ENCODE data around the gene BRK1. TPM values are rescaled to one million over a fixed set of nuclear protein-coding genes. Genes with fewer than 3 reads are reported as not detected.
"Not testable (repeated sequence)": the region's sequence is repeated elsewhere in the genome, so short reads cannot be mapped to it uniquely, and the experiment has no call there.

BRK1 gene
- total RNA-seq, 2 donors from 2014 or later: 55.0 to 126 TPM

DNA sequence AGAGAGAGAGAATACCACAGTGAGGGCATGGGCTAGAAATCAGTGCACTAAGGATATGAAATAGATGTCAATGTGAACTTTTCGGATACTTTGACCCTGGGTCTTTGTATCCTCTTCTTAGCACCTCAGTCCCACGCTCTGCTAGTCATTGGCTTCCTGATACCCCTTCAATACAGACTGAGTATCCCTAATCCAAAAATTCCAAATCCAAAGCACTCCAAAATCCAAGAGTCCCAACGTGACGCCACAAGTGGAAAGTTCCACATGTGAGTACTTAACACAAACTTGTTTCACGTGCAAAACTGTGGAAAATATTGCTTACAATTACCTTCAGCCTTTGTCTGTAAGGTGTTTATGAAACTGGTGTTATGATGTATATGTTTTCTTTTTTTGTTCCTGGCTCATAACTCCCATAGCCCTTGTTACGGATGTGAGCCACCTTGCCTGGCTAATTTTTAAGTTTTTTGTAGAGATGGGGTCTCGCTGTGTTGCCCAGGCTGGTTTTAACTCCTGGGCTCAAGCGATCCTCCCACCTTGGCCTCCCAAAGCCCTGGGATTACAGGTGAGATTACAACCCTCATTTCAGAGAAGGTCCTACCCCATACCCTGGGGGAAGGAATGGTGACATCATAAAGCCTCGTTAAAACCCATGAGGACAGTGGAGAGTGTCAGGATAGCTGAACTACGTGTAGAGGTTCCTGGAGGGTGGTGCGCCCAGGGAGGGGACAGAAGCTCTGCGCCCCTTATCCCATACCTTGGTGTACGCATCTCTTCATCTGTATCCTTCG is 39.1 kb downstream of the BRK1 start:
- Histone ChIP-seq H3K9me3 (no peaks in the 10 kb centered on the region), H3K27me3 (replicated peaks; ENCODE audit: insufficient read depth) (no peaks in the 10 kb centered on the region), H3K4me1 (ENCODE audit: control insufficient read depth in 1 of 2, low read depth in 2 of 2) (no peaks in the 10 kb centered on the region), H3K27ac (no peak overlapping the region), H3K36me3 (peaks cover 24% of the 10 kb centered on the region), H3K4me3 (no peak overlapping the region)
- DNase-seq (ENCODE audit: low spot score) (no peak), ATAC-seq (ENCODE audit: insufficient number of reproducible peaks, low FRiP score, low read depth) (no peak)
- TF ChIP-seq, protein P1, sequence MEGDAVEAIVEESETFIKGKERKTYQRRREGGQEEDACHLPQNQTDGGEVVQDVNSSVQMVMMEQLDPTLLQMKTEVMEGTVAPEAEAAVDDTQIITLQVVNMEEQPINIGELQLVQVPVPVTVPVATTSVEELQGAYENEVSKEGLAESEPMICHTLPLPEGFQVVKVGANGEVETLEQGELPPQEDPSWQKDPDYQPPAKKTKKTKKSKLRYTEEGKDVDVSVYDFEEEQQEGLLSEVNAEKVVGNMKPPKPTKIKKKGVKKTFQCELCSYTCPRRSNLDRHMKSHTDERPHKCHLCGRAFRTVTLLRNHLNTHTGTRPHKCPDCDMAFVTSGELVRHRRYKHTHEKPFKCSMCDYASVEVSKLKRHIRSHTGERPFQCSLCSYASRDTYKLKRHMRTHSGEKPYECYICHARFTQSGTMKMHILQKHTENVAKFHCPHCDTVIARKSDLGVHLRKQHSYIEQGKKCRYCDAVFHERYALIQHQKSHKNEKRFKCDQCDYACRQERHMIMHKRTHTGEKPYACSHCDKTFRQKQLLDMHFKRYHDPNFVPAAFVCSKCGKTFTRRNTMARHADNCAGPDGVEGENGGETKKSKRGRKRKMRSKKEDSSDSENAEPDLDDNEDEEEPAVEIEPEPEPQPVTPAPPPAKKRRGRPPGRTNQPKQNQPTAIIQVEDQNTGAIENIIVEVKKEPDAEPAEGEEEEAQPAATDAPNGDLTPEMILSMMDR (IDR thresholded peaks at IDR 0.05): no peak

GRCh38 chr3:10155123-10155472 is 39.6 kb downstream of the BRK1 start:
- TF ChIP-seq, protein P1 (IDR thresholded peaks at IDR 0.05): no peak
- ATAC-seq (ENCODE audit: insufficient number of reproducible peaks, low FRiP score, low read depth) (no peak), DNase-seq (ENCODE audit: low spot score) (no peak)
- Histone ChIP-seq H3K36me3 (peaks cover 19% of the 10 kb centered on the region), H3K4me1 (ENCODE audit: control insufficient read depth in 1 of 2, low read depth in 2 of 2) (no peaks in the 10 kb centered on the region), H3K27me3 (replicated peaks; ENCODE audit: insufficient read depth) (no peaks in the 10 kb centered on the region), H3K4me3 (no peak overlapping the region), H3K9me3 (no peaks in the 10 kb centered on the region), H3K27ac (no peak overlapping the region)

DNA sequence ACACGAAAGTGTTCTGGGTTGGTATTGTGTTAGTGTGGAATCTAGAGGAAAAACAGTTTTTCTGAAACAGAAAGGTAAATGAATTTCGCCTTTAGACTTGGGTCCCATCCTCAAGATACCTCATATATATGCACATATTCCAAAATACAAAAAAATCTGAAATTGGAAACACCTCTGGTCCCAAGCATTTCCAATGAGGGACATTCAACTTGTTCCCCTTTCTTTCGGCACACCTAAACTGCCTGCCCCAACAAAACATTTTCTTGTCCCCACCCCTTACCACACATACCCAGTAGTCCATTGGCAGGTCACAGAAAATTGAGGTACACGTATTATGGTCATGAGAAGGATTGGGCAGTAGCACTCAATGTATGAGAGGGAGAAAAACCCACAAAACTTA is 40.2 kb downstream of the BRK1 start:
- Histone ChIP-seq H3K27me3 (replicated peaks; ENCODE audit: insufficient read depth) (no peaks in the 10 kb centered on the region), H3K27ac (no peak overlapping the region), H3K4me1 (ENCODE audit: control insufficient read depth in 1 of 2, low read depth in 2 of 2) (no peaks in the 10 kb centered on the region), H3K9me3 (no peaks in the 10 kb centered on the region), H3K4me3 (no peak overlapping the region), H3K36me3 (peaks cover 16% of the 10 kb centered on the region)
- no peak for ATAC-seq (ENCODE audit: insufficient number of reproducible peaks, low FRiP score, low read depth)
- DNase-seq (ENCODE audit: low spot score): no peak
- TF ChIP-seq, protein P1 (IDR thresholded peaks at IDR 0.05): no peak

- H3K36me3 ChIP-seq: peaks cover 5% of the 10 kb centered on the region
- no peak overlapping the region for H3K27ac ChIP-seq
- no peak overlapping the region for H3K4me3 ChIP-seq
- ATAC-seq (ENCODE audit: insufficient number of reproducible peaks, low FRiP score, low read depth): no peak
- H3K4me1 ChIP-seq (ENCODE audit: control insufficient read depth in 1 of 2, low read depth in 2 of 2): no peaks in the 10 kb centered on the region
- H3K27me3 ChIP-seq (replicated peaks; ENCODE audit: insufficient read depth): no peaks in the 10 kb centered on the region
- TF ChIP-seq, protein P1 (IDR thresholded peaks at IDR 0.05): no peak
- H3K9me3 ChIP-seq: no peaks in the 10 kb centered on the region
- no peak for DNase-seq (ENCODE audit: low spot score)
These were observed 41.6 kb downstream of the BRK1 start for GRCh38 chr3:10157031-10157430.

- H3K36me3 ChIP-seq; H3K27me3 ChIP-seq (replicated peaks; ENCODE audit: insufficient read depth); H3K4me1 ChIP-seq (ENCODE audit: control insufficient read depth in 1 of 2, low read depth in 2 of 2); H3K27ac ChIP-seq; DNase-seq (ENCODE audit: low spot score); H3K4me3 ChIP-seq; H3K9me3 ChIP-seq; ATAC-seq (ENCODE audit: insufficient number of reproducible peaks, low FRiP score, low read depth): not testable (repeated sequence)
These were observed 43.1 kb downstream of the BRK1 start for GRCh38 chr3:10158555-10158954.

DNA sequence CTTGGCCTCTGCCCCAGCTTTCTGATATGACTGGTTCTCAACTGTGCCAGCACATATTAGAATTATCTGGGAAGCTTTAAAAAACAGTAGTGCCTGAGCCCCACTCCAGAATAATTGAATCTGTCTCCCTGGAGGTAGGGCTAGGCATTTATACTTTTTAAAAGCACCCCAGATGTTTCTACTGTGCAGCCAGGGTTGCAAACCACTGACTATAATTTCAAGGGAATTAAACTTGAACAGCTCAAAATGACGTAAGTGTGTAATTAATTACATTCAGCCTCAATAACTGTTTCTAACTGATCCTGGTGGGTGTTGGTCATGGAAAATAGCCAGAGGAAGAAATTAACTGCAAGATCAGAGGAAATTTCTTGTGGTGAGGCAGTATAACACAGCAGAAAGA is 44.9 kb downstream of the BRK1 start:
- H3K27ac ChIP-seq: no peak overlapping the region
- peaks cover 3 to 6% of the 10 kb centered on the region in 2 donors for H3K4me1 ChIP-seq (ENCODE audit: control insufficient read depth in 1 of 2, low read depth in 2 of 2)
- no peaks in the 10 kb centered on the region for H3K36me3 ChIP-seq
- no peak overlapping the region for H3K4me3 ChIP-seq
- no peak for ATAC-seq (ENCODE audit: insufficient number of reproducible peaks, low FRiP score, low read depth)
- H3K9me3 ChIP-seq: no peaks in the 10 kb centered on the region
- no peak for DNase-seq (ENCODE audit: low spot score)
- TF ChIP-seq, protein P1 (IDR thresholded peaks at IDR 0.05): no peak
- no peaks in the 10 kb centered on the region for H3K27me3 ChIP-seq (replicated peaks; ENCODE audit: insufficient read depth)

Measured in thoracic aorta (tissue), 2 donors.